ENCODE measurements around the gene HS6ST1.

- TF ChIP-seq, protein P1, sequence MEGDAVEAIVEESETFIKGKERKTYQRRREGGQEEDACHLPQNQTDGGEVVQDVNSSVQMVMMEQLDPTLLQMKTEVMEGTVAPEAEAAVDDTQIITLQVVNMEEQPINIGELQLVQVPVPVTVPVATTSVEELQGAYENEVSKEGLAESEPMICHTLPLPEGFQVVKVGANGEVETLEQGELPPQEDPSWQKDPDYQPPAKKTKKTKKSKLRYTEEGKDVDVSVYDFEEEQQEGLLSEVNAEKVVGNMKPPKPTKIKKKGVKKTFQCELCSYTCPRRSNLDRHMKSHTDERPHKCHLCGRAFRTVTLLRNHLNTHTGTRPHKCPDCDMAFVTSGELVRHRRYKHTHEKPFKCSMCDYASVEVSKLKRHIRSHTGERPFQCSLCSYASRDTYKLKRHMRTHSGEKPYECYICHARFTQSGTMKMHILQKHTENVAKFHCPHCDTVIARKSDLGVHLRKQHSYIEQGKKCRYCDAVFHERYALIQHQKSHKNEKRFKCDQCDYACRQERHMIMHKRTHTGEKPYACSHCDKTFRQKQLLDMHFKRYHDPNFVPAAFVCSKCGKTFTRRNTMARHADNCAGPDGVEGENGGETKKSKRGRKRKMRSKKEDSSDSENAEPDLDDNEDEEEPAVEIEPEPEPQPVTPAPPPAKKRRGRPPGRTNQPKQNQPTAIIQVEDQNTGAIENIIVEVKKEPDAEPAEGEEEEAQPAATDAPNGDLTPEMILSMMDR (IDR thresholded peaks at IDR 0.05): no peak
- no peak for TF ChIP-seq POLR2A (IDR thresholded peaks at IDR 0.05)
Observed at GRCh38 chr2:128237911-128238697, 80.6 kb downstream of the HS6ST1 start.

Data from testis (tissue), 2 donors.